Measurements from ENCODE around the gene TBKBP1.

- peak; percentile 29 for TF ChIP-seq POLR2A (IDR thresholded peaks at IDR 0.05; ENCODE audit: low read depth, low read length)
- TF ChIP-seq EZH2 (IDR thresholded peaks at IDR 0.05; ENCODE audit: borderline replicate concordance, low read depth, low read length, severe bottlenecking): no peak
- no peak for TF ChIP-seq CTCF (IDR thresholded peaks at IDR 0.05; ENCODE audit: extremely low read depth in 1 of 2, insufficient read depth in 1 of 2, low read depth in 1 of 2, low read length in 2 of 2)
- TF ChIP-seq POLR2AphosphoS5 (IDR thresholded peaks at IDR 0.05; ENCODE audit: insufficient read depth, low read depth, low read length): no peak
- TF ChIP-seq MAX (IDR thresholded peaks at IDR 0.05; ENCODE audit: insufficient read depth, insufficient read length): no peak
- TF ChIP-seq GATA2 (IDR thresholded peaks at IDR 0.05; ENCODE audit: insufficient read depth, insufficient read length, low read depth, low read length): no peak
Measured at GRCh38 chr17:47692895-47693730, 848 bp upstream of the TBKBP1 start.
